H1 (cell line): ENCODE results near the gene PRG2. TPM values are rescaled to one million over a fixed set of nuclear protein-coding genes. Genes with fewer than 3 reads are reported as not detected.

Experiments
- CTCF ChIA-PET: fragments of 300-600 bp; sonication (Branson Sonifier 250); formaldehyde crosslinking; loops from one replicate; lab custom pipeline; 2021; ENCODE audit not compliant: partially characterized antibody; lab: Charles Lee
- POLR2A ChIA-PET: fragments of 300-600 bp; sonication (Branson Sonifier 250); formaldehyde crosslinking; loops from one replicate; lab custom pipeline; 2021; ENCODE audit warnings: inconsistent platforms; ENCODE audit not compliant: partially characterized antibody; lab: Charles Lee
- DNase-seq, 2 experiments: peaks; one replicate each; pipeline versions ENCODE4 v3.0.0 to v3.0.0-alpha.2; 2010 to 2022; ENCODE audit warnings: low spot score in 2 of 2, low read depth in 1 of 2, mixed read lengths in 1 of 2
- FAIRE-seq: peaks from 2 replicates; lab custom pipeline; 2011; peaks lifted over from hg19 to GRCh38; lab: Jason Lieb, UNC
- H2AFZ ChIP-seq: 2 replicates; pipeline ENCODE4 v1.8.1; 2012; ENCODE audit warnings: low read length, inconsistent platforms
- H2AK5ac ChIP-seq: 2 replicates; pipeline ENCODE4 v1.6.1; 2013; ENCODE audit warnings: low read depth, low read length
- H2BK120ac ChIP-seq: replicated peaks from 2 replicates; pipeline ENCODE3; 2013; ENCODE audit warnings: low read depth, low read length, inconsistent platforms
- H2BK12ac ChIP-seq: 2 replicates; pipeline ENCODE4 v1.6.1; 2013; ENCODE audit warnings: low read depth, low read length
- H2BK15ac ChIP-seq: 2 replicates; pipeline ENCODE4 v1.6.1; 2013; ENCODE audit warnings: low read length
- H2BK20ac ChIP-seq: 2 replicates; pipeline ENCODE4 v1.6.1; 2013; ENCODE audit warnings: low read length
- H2BK5ac ChIP-seq: 2 replicates; pipeline ENCODE4 v1.6.1; 2013; ENCODE audit warnings: low read depth, low read length
- H3K14ac ChIP-seq: 2 replicates; pipeline ENCODE4 v1.6.1; 2013; ENCODE audit warnings: inconsistent platforms; ENCODE audit not compliant: insufficient read length
- H3K18ac ChIP-seq: 2 replicates; pipeline ENCODE4 v1.6.1; 2013; ENCODE audit warnings: low read length; ENCODE audit errors: extremely low read depth
- H3K23ac ChIP-seq: 2 replicates; pipeline ENCODE4 v1.6.1; 2013; ENCODE audit warnings: inconsistent platforms; ENCODE audit not compliant: insufficient read length
- H3K23me2 ChIP-seq: 2 replicates; pipeline ENCODE4 v1.6.1; 2013; ENCODE audit warnings: low read depth, low read length
- H3K27ac ChIP-seq: 2 replicates; pipeline ENCODE4 v1.6.1; 2011; ENCODE audit warnings: low read depth, low read length, inconsistent platforms
- H3K27me3 ChIP-seq, 4 experiments: replicated peaks in 1 of 4; 1 replicate in 1 of 4; 2 replicates in 3 of 4; pipeline versions ENCODE4 v1.6.1 to v1.8.1; 2011 to 2013; ENCODE audit warnings: low read length in 3 of 4, mild to moderate bottlenecking in 3 of 4, inconsistent platforms in 2 of 4, mixed read lengths in 2 of 4, moderate library complexity in 1 of 4; ENCODE audit not compliant: control insufficient read depth in 3 of 4, insufficient read depth in 3 of 4; ENCODE audit errors: extremely low read depth in 1 of 4
- H3K36me3 ChIP-seq, 4 experiments: 2 replicates each; pipeline versions ENCODE4 v1.6.1 to v1.8.1; 2011 to 2013; ENCODE audit warnings: mild to moderate bottlenecking in 4 of 4, low read length in 3 of 4, moderate library complexity in 2 of 4, control low read depth in 1 of 4, inconsistent platforms in 1 of 4; ENCODE audit not compliant: insufficient read depth in 4 of 4, control insufficient read depth in 2 of 4
- H3K4ac ChIP-seq: replicated peaks from 2 replicates; pipeline ENCODE3; 2013; ENCODE audit warnings: low read length, low read depth, mixed read lengths, inconsistent platforms; ENCODE audit not compliant: insufficient read length
- H3K4me1 ChIP-seq, 4 experiments: replicated peaks in 1 of 4; 1 replicate in 1 of 4; 2 replicates in 3 of 4; pipeline versions ENCODE4 v1.6.1 to v1.8.1; 2011 to 2013; ENCODE audit warnings: low read length in 3 of 4, inconsistent platforms in 2 of 4, mixed read lengths in 1 of 4; ENCODE audit not compliant: insufficient read depth in 4 of 4, control insufficient read depth in 3 of 4
- H3K4me2 ChIP-seq, 2 experiments: 2 replicates each; pipeline versions ENCODE4 v1.6.1 to v1.8.1; 2011 to 2013; ENCODE audit warnings: low read depth in 2 of 2, low read length in 2 of 2, control low read depth in 1 of 2, inconsistent platforms in 1 of 2, mild to moderate bottlenecking in 1 of 2; ENCODE audit not compliant: insufficient read depth in 1 of 2
- H3K4me3 ChIP-seq, 4 experiments: fragments of 200-600, 300-600 bp in 1 of 4; sonication (generic), shearing (Covaris generic), sonication (Bioruptor Twin) in 1 of 4; 2 replicates each; pipeline versions ENCODE4 v1.5.1 to v1.8.1; 2011 to 2016; ENCODE audit warnings: low read length in 4 of 4, low read depth in 3 of 4, control low read depth in 2 of 4, inconsistent platforms in 2 of 4, mild to moderate bottlenecking in 2 of 4, mixed read lengths in 1 of 4, moderate library complexity in 1 of 4; ENCODE audit not compliant: insufficient read depth in 2 of 4; ENCODE audit errors: extremely low read depth in 1 of 4
- H3K56ac ChIP-seq: replicated peaks from 2 replicates; pipeline ENCODE3; 2013; ENCODE audit warnings: low read depth, mild to moderate bottlenecking, mixed read lengths, low read length, inconsistent platforms; ENCODE audit not compliant: insufficient read length
- H3K79me1 ChIP-seq: 2 replicates; pipeline ENCODE4 v1.6.1; 2013; ENCODE audit warnings: low read depth, low read length, control low read depth
- H3K79me2 ChIP-seq, 2 experiments: 2 replicates each; pipeline versions ENCODE4 v1.6.1 to v1.8.1; 2012 to 2013; ENCODE audit warnings: low read length in 2 of 2, mild to moderate bottlenecking in 2 of 2, inconsistent platforms in 1 of 2; ENCODE audit not compliant: insufficient read depth in 2 of 2, control insufficient read depth in 1 of 2
- H3K9ac ChIP-seq, 4 experiments: replicated peaks in 1 of 4; 1 replicate in 1 of 4; 2 replicates in 3 of 4; pipeline versions ENCODE4 v1.6.1 to v1.8.1; 2011 to 2013; ENCODE audit warnings: low read depth in 3 of 4, low read length in 3 of 4, control low read depth in 2 of 4, mild to moderate bottlenecking in 2 of 4, moderate library complexity in 2 of 4, inconsistent platforms in 1 of 4; ENCODE audit errors: extremely low read depth in 1 of 4
- H3K9me3 ChIP-seq, 2 experiments: 2 replicates each; pipeline versions ENCODE4 v1.6.1 to v1.8.1; 2012 to 2013; ENCODE audit warnings: mild to moderate bottlenecking in 2 of 2, moderate library complexity in 2 of 2, control low read depth in 1 of 2, inconsistent platforms in 1 of 2, low read depth in 1 of 2, low read length in 1 of 2, mixed read lengths in 1 of 2; ENCODE audit not compliant: insufficient read depth in 2 of 2
- H4K20me1 ChIP-seq, 2 experiments: replicated peaks in 1 of 2; 2 replicates each; pipeline versions ENCODE3 to v1.8.1; 2011 to 2013; ENCODE audit warnings: inconsistent platforms in 2 of 2, low read length in 2 of 2, mild to moderate bottlenecking in 1 of 2; ENCODE audit not compliant: insufficient read depth in 2 of 2, control insufficient read depth in 1 of 2
- H4K5ac ChIP-seq: 2 replicates; pipeline ENCODE4 v1.6.1; 2013; ENCODE audit warnings: low read length, low read depth, mixed read lengths, inconsistent platforms; ENCODE audit not compliant: insufficient read length
- H4K8ac ChIP-seq: 2 replicates; pipeline ENCODE4 v1.8.0; 2013; ENCODE audit warnings: mild to moderate bottlenecking, moderate library complexity, low read length, inconsistent platforms; ENCODE audit not compliant: insufficient read depth; ENCODE audit errors: extremely low read depth
- H4K91ac ChIP-seq: replicated peaks from 2 replicates; pipeline ENCODE3; 2013; ENCODE audit warnings: low read length, mixed read lengths, inconsistent platforms; ENCODE audit not compliant: insufficient read length
- BACH1 ChIP-seq: IDR thresholded peaks from 2 replicates; pipeline ENCODE4 v1.6.1; 2012; ENCODE audit warnings: low read length, improper control_type of control experiment
- CBX8 ChIP-seq: fragments of 300-800, 300-1000 bp; sonication (generic); IDR thresholded peaks from 2 replicates; pipeline ENCODE4 v1.7.1; 2016; ENCODE audit warnings: low read depth, low read length, borderline replicate concordance
- CHD2 ChIP-seq: IDR thresholded peaks from 2 replicates; pipeline ENCODE4 v1.6.1; 2012; ENCODE audit warnings: low read length, improper control_type of control experiment
- RNF2 ChIP-seq: fragments of 200-900, 300-1000 bp; sonication (generic); IDR thresholded peaks from 2 replicates; pipeline ENCODE4 v1.7.1; 2016; ENCODE audit warnings: borderline replicate concordance, low read depth, mild to moderate bottlenecking, antibody characterized with exemption, low read length; ENCODE audit not compliant: poor library complexity, severe bottlenecking; ENCODE audit errors: missing control alignments
- SP2 ChIP-seq: IDR thresholded peaks from 2 replicates; pipeline ENCODE4 v1.6.1; 2012; ENCODE audit warnings: mild to moderate bottlenecking, low read length, inconsistent platforms
- SP4 ChIP-seq: IDR thresholded peaks from 2 replicates; pipeline ENCODE4 v1.6.1; 2012; ENCODE audit warnings: low read length, inconsistent platforms
- WGBS, 2 experiments: shearing (Covaris generic) in 1 of 2; methylation state at CpG; one replicate each; pipeline versions ENCODE4 v1.1.6 to v1.1.7; 2013 to 2015; ENCODE audit warnings: low lambda C conversion rate in 2 of 2, mixed read lengths in 2 of 2, inconsistent platforms in 1 of 2, low coverage in 1 of 2, missing lambda C conversion rate in 1 of 2; ENCODE audit not compliant: insufficient replicate concordance in 2 of 2, insufficient coverage in 1 of 2, insufficient read length in 1 of 2; ENCODE audit errors: extremely low coverage in 1 of 2, missing lambda C conversion rate in 1 of 2; 5-methylcytosine and 5-hydroxymethylcytosine counted together
- polyA plus RNA-seq, 7 experiments: library from polyadenylated mRNA; depleted of rRNA in 3 of 7; stranded (reverse) in 5 of 7; unstranded in 2 of 7; fragments of >200 nt in 5 of 7; fragments of 200-250 nt in 2 of 7; gene quantifications; 1 replicate in 5 of 7; 2 replicates in 1 of 7; 4 replicates in 1 of 7; pipeline versions ENCODE4 v1.2.1 to v1.2.3, GENCODE V29; 2011 to 2013; ENCODE audit warnings: missing spikeins in 2 of 7, mixed read lengths in 2 of 7
- total RNA-seq: library from RNA; stranded (reverse); fragmentation: NEBNext Ultra II Directional; extraction: Animal tissue kit (Norgen Biotek cat#: 25700); gene quantifications from 2 replicates; pipeline ENCODE4 v1.2.1, GENCODE V29; 2021
- TF ChIP-seq, protein P1 (sequence below): IDR thresholded peaks from 2 replicates; pipeline ENCODE4 v1.6.1; 2011; ENCODE audit warnings: low read length, improper control_type of control experiment

PRG2 gene
- total and polyA plus RNA-seq, 2 of the 8 experiments (the other 6 are each of a cell fraction or from before 2014, with no cell fraction given) = 0.32 TPM; not detected in 1

DNA sequence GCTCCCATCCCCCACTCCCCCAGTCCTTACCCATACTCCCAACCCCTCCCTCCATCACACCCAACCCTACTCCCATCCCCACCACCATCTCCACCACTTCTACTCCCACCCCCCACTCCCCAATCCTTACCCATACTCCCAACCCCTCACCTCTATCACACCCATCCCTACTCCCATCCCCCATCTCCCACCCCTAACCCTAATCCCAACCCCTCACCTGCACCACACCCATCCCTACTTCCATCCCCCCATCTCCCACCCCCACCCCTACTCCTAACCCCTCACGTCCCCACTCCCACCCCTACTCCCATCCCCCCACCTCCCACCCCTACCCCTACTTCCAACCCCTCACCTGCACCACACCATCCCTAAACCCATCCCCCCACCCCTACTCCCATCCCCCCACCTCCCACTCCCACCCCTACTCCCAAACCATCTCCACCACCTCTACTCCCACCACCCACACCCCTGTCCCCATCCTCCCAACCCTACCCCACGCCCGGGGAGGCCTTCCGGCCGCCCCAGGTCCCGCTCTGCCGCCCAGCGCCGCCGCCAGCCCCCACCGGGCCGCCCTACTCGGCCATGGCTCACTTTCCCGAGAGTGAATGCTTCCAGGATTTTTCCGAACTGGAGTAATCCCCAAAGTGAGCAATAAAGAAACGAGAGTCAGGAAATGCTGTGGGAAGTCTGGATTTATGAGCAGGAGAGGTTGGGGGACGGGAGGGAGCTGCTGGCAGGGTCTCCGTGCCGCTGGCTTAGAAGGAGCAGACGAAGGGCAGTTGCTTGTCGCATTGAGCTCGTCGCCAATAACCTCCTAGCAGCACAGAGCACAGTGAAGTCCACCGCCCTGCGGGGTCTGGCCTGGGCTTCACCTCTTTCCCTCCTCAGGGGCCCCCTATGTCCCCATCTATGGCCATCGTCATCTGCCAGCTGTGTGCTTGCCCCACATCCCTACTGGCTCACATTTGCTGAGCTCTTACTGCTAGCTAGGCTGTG is 14.1 kb downstream of the PRG2 start:
- peaks cover 0 to 2% (median 0%) of the 10 kb centered on the region in 4 experiments; a peak in 1 of 7 replicates for H3K27me3 ChIP-seq
- H2BK20ac ChIP-seq = no peak overlapping the region
- no peaks in the 10 kb centered on the region for H3K36me3 ChIP-seq
- H3K27ac ChIP-seq = no peak overlapping the region
- H2BK120ac ChIP-seq = no peak overlapping the region
- H3K56ac ChIP-seq = no peak overlapping the region
- peak overlapping the region in 2 of 4 experiments; percentile 5 to 39; a peak in 3 of 8 replicates for H3K4me3 ChIP-seq
- H2AK5ac ChIP-seq = no peak overlapping the region
- no peak overlapping the region for H4K91ac ChIP-seq
- H3K79me1 ChIP-seq = no peaks in the 10 kb centered on the region
- H3K4ac ChIP-seq = no peak overlapping the region
- no peak overlapping the region for H2BK5ac ChIP-seq
- no peak overlapping the region for H3K18ac ChIP-seq
- no peak overlapping the region for H2BK15ac ChIP-seq
- peaks cover 4% of the 10 kb centered on the region; the same call in 1 of the 2 replicates for H3K23me2 ChIP-seq
- TF ChIP-seq CBX8 (no peak), SP4 (no peak), BACH1 (no peak), CHD2 (no peak), SP2 (no peak), RNF2 (no peak)
- TF ChIP-seq, protein P1, sequence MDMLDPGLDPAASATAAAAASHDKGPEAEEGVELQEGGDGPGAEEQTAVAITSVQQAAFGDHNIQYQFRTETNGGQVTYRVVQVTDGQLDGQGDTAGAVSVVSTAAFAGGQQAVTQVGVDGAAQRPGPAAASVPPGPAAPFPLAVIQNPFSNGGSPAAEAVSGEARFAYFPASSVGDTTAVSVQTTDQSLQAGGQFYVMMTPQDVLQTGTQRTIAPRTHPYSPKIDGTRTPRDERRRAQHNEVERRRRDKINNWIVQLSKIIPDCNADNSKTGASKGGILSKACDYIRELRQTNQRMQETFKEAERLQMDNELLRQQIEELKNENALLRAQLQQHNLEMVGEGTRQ = no peak
- ChIA-PET POLR2A (interaction anchor here (1.2 to 1.6 kb wide), 2 partner anchors 11 to 17 kb away, joined by 4 read pairs; no protein-coding TSS in a partner anchor), CTCF (interaction anchor here (0.7 to 1.4 kb wide), 3 partner anchors 9 to 78 kb away, joined by 3 read pairs; no protein-coding TSS in a partner anchor)
- 75 to 100% methylated on average over 1 to 11 of the region's 26 CpGs for WGBS, 2 experiments
- H3K4me2 ChIP-seq = peak overlapping the region; percentile 10 to 41; a peak in 2 of 4 replicates
- H3K9me3 ChIP-seq = no peaks in the 10 kb centered on the region
- H3K9ac ChIP-seq = no peak overlapping the region
- no peaks in the 10 kb centered on the region for H3K4me1 ChIP-seq
- no peak overlapping the region for H4K5ac ChIP-seq
- H2AFZ ChIP-seq = no peak overlapping the region
- H2BK12ac ChIP-seq = no peak overlapping the region
- no peak overlapping the region for H3K14ac ChIP-seq
- DNase-seq (no peak), FAIRE-seq (no peak)
- no peak overlapping the region for H4K8ac ChIP-seq
- H3K79me2 ChIP-seq = no peaks in the 10 kb centered on the region
- no peaks in the 10 kb centered on the region for H4K20me1 ChIP-seq
- H3K23ac ChIP-seq = no peak overlapping the region
